ENCODE measurements around the gene UQCRC2.
A peak's percentile ranks its signal among the peaks of the same experiment; 100 is the strongest.
"Not testable (repeated sequence)": the region's sequence is repeated elsewhere in the genome, so short reads cannot be mapped to it uniquely, and the experiment has no call there.

Gene UQCRC2

GRCh38 chr16:21997697-21998480, 44.7 kb downstream of the UQCRC2 start:
- H3K9me3 ChIP-seq (ENCODE audit: control insufficient read depth, insufficient read depth, low read length), result no peaks in the 10 kb centered on the region
- no peak overlapping the region for H3K9ac ChIP-seq (ENCODE audit: low read depth, low read length)
- H3K4me3 ChIP-seq (ENCODE audit: low read depth, low read length), result no peak overlapping the region
- H3K4me1 ChIP-seq (ENCODE audit: control insufficient read depth, insufficient read depth, low read length), result peaks cover 4% of the 10 kb centered on the region; the same call in 1 of the 2 replicates
- H3K27me3 ChIP-seq (ENCODE audit: control insufficient read depth, insufficient read depth, low read length), result no peaks in the 10 kb centered on the region
- no peak overlapping the region for H3K27ac ChIP-seq (ENCODE audit: low read depth, low read length)
- H3K36me3 ChIP-seq (ENCODE audit: control insufficient read depth, insufficient read depth, low read length), result no peaks in the 10 kb centered on the region

- Histone ChIP-seq H3K9me3 (ENCODE audit: control insufficient read depth, insufficient read depth, low read length) (no peaks in the 10 kb centered on the region), H3K4me3 (ENCODE audit: low read depth, low read length) (no peak overlapping the region), H3K4me1 (ENCODE audit: control insufficient read depth, insufficient read depth, low read length) (peaks cover 4% of the 10 kb centered on the region; the same call in 1 of the 2 replicates), H3K27me3 (ENCODE audit: control insufficient read depth, insufficient read depth, low read length) (no peaks in the 10 kb centered on the region; the same call in 1 of the 2 replicates), H3K27ac (ENCODE audit: low read depth, low read length) (no peak overlapping the region), H3K36me3 (ENCODE audit: control insufficient read depth, insufficient read depth, low read length) (no peaks in the 10 kb centered on the region), H3K9ac (ENCODE audit: low read depth, low read length) (no peak overlapping the region)
Observed at GRCh38 chr16:22001591-22001990, 48.4 kb downstream of the UQCRC2 start.

- H3K27ac ChIP-seq (ENCODE audit: low read depth, low read length), result not testable (repeated sequence)
Observed at GRCh38 chr16:22002047-22002446, 48.9 kb downstream of the UQCRC2 start.

GRCh38 chr16:22003195-22003594, 50.0 kb downstream of the UQCRC2 start:
- Histone ChIP-seq H3K27me3 (ENCODE audit: control insufficient read depth, insufficient read depth, low read length) (no peaks in the 10 kb centered on the region; the same call in 1 of the 2 replicates), H3K36me3 (ENCODE audit: control insufficient read depth, insufficient read depth, low read length) (no peaks in the 10 kb centered on the region), H3K27ac (ENCODE audit: low read depth, low read length) (no peak overlapping the region), H3K4me3 (ENCODE audit: low read depth, low read length) (no peak overlapping the region), H3K9ac (ENCODE audit: low read depth, low read length) (no peak overlapping the region), H3K9me3 (ENCODE audit: control insufficient read depth, insufficient read depth, low read length) (no peaks in the 10 kb centered on the region), H3K4me1 (ENCODE audit: control insufficient read depth, insufficient read depth, low read length) (peaks cover 10% of the 10 kb centered on the region; the same call in 1 of the 2 replicates)

More at GRCh38 chr16:22002047-22002446, 48.9 kb downstream of the UQCRC2 start:
- not testable (repeated sequence) for H3K27me3 ChIP-seq (ENCODE audit: control insufficient read depth, insufficient read depth, low read length); H3K9ac ChIP-seq (ENCODE audit: low read depth, low read length); H3K9me3 ChIP-seq (ENCODE audit: control insufficient read depth, insufficient read depth, low read length); H3K4me3 ChIP-seq (ENCODE audit: low read depth, low read length); H3K36me3 ChIP-seq (ENCODE audit: control insufficient read depth, insufficient read depth, low read length); H3K4me1 ChIP-seq (ENCODE audit: control insufficient read depth, insufficient read depth, low read length)

- Histone ChIP-seq H3K9me3 (ENCODE audit: control insufficient read depth, insufficient read depth, low read length) (no peaks in the 10 kb centered on the region), H3K4me3 (ENCODE audit: low read depth, low read length) (no peak overlapping the region), H3K27ac (ENCODE audit: low read depth, low read length) (no peak overlapping the region), H3K27me3 (ENCODE audit: control insufficient read depth, insufficient read depth, low read length) (no peaks in the 10 kb centered on the region; the same call in 1 of the 2 replicates), H3K4me1 (ENCODE audit: control insufficient read depth, insufficient read depth, low read length) (peaks cover 13% of the 10 kb centered on the region; the same call in 1 of the 2 replicates), H3K36me3 (ENCODE audit: control insufficient read depth, insufficient read depth, low read length) (no peaks in the 10 kb centered on the region), H3K9ac (ENCODE audit: low read depth, low read length) (no peak overlapping the region)
Observed at GRCh38 chr16:22004341-22004740, 51.2 kb downstream of the UQCRC2 start.

- no peak overlapping the region for H3K27ac ChIP-seq (ENCODE audit: low read depth, low read length)
- no peak overlapping the region for H3K4me3 ChIP-seq (ENCODE audit: low read depth, low read length)
- H3K36me3 ChIP-seq (ENCODE audit: control insufficient read depth, insufficient read depth, low read length), result no peaks in the 10 kb centered on the region
- no peak overlapping the region for H3K9ac ChIP-seq (ENCODE audit: low read depth, low read length)
- H3K4me1 ChIP-seq (ENCODE audit: control insufficient read depth, insufficient read depth, low read length), result peaks cover 14% of the 10 kb centered on the region; the same call in 1 of the 2 replicates
- no peaks in the 10 kb centered on the region for H3K9me3 ChIP-seq (ENCODE audit: control insufficient read depth, insufficient read depth, low read length)
- no peaks in the 10 kb centered on the region; the same call in 1 of the 2 replicates for H3K27me3 ChIP-seq (ENCODE audit: control insufficient read depth, insufficient read depth, low read length)
Observed at GRCh38 chr16:22005746-22006145, 52.6 kb downstream of the UQCRC2 start.

GRCh38 chr16:22006636-22007035, 53.5 kb downstream of the UQCRC2 start:
- Histone ChIP-seq H3K9me3 (ENCODE audit: control insufficient read depth, insufficient read depth, low read length) (no peaks in the 10 kb centered on the region), H3K4me3 (ENCODE audit: low read depth, low read length) (peak overlapping the region; percentile 84), H3K27me3 (ENCODE audit: control insufficient read depth, insufficient read depth, low read length) (no peaks in the 10 kb centered on the region; the same call in 1 of the 2 replicates), H3K27ac (ENCODE audit: low read depth, low read length) (no peak overlapping the region), H3K4me1 (ENCODE audit: control insufficient read depth, insufficient read depth, low read length) (peaks cover 10% of the 10 kb centered on the region; the same call in 1 of the 2 replicates), H3K36me3 (ENCODE audit: control insufficient read depth, insufficient read depth, low read length) (no peaks in the 10 kb centered on the region), H3K9ac (ENCODE audit: low read depth, low read length) (no peak overlapping the region)

GRCh38 chr16:22007159-22007508, 54.0 kb downstream of the UQCRC2 start:
- H3K4me3 ChIP-seq (ENCODE audit: low read depth, low read length), result peak overlapping the region; percentile 84
- no peaks in the 10 kb centered on the region for H3K9me3 ChIP-seq (ENCODE audit: control insufficient read depth, insufficient read depth, low read length)
- H3K27me3 ChIP-seq (ENCODE audit: control insufficient read depth, insufficient read depth, low read length), result no peaks in the 10 kb centered on the region; the same call in 1 of the 2 replicates
- no peak overlapping the region for H3K9ac ChIP-seq (ENCODE audit: low read depth, low read length)
- peaks cover 9% of the 10 kb centered on the region; the same call in 1 of the 2 replicates for H3K4me1 ChIP-seq (ENCODE audit: control insufficient read depth, insufficient read depth, low read length)
- H3K36me3 ChIP-seq (ENCODE audit: control insufficient read depth, insufficient read depth, low read length), result no peaks in the 10 kb centered on the region
- H3K27ac ChIP-seq (ENCODE audit: low read depth, low read length), result no peak overlapping the region

- Histone ChIP-seq H3K36me3 (ENCODE audit: control insufficient read depth, insufficient read depth, low read length) (no peaks in the 10 kb centered on the region), H3K27ac (ENCODE audit: low read depth, low read length) (peak within 1 kb of the TSS; percentile 36), H3K4me1 (ENCODE audit: control insufficient read depth, insufficient read depth, low read length) (peaks cover 9% of the 10 kb centered on the region; the same call in 1 of the 2 replicates), H3K27me3 (ENCODE audit: control insufficient read depth, insufficient read depth, low read length) (no peaks in the 10 kb centered on the region; the same call in 1 of the 2 replicates), H3K4me3 (ENCODE audit: low read depth, low read length) (peak within 1 kb of the TSS; percentile 84), H3K9me3 (ENCODE audit: control insufficient read depth, insufficient read depth, low read length) (no peaks in the 10 kb centered on the region), H3K9ac (ENCODE audit: low read depth, low read length) (peak within 1 kb of the TSS; percentile 31; the same call in 1 of the 2 replicates)
Observed at GRCh38 chr16:22007509-22008214, 54.5 kb downstream of the UQCRC2 start, which contains the start of gene MOSMO. MOSMO (plus strand) TSS chr16:22008111; CDS start chr16:22008302, 191 bp downstream.

- Histone ChIP-seq H3K4me3 (ENCODE audit: low read depth, low read length) (peak overlapping the region; percentile 84), H3K9me3 (ENCODE audit: control insufficient read depth, insufficient read depth, low read length) (no peaks in the 10 kb centered on the region), H3K27ac (ENCODE audit: low read depth, low read length) (no peak overlapping the region), H3K27me3 (ENCODE audit: control insufficient read depth, insufficient read depth, low read length) (no peaks in the 10 kb centered on the region; the same call in 1 of the 2 replicates), H3K36me3 (ENCODE audit: control insufficient read depth, insufficient read depth, low read length) (no peaks in the 10 kb centered on the region), H3K4me1 (ENCODE audit: control insufficient read depth, insufficient read depth, low read length) (peaks cover 9% of the 10 kb centered on the region; the same call in 1 of the 2 replicates), H3K9ac (ENCODE audit: low read depth, low read length) (peak overlapping the region; percentile 31; the same call in 1 of the 2 replicates)
Observed at GRCh38 chr16:22008215-22009059, 55.3 kb downstream of the UQCRC2 start.

Measured in HUES48 (cell line).